IPS-NIHi7 (cell line): ENCODE measurements around the gene MAPT.

ENCODE experiments used
- DNase-seq: peaks from one replicate; pipeline ENCODE4 v3.0.0; 2012; ENCODE audit warnings: mixed read lengths; ENCODE audit errors: extremely low spot score

Gene MAPT

DNA sequence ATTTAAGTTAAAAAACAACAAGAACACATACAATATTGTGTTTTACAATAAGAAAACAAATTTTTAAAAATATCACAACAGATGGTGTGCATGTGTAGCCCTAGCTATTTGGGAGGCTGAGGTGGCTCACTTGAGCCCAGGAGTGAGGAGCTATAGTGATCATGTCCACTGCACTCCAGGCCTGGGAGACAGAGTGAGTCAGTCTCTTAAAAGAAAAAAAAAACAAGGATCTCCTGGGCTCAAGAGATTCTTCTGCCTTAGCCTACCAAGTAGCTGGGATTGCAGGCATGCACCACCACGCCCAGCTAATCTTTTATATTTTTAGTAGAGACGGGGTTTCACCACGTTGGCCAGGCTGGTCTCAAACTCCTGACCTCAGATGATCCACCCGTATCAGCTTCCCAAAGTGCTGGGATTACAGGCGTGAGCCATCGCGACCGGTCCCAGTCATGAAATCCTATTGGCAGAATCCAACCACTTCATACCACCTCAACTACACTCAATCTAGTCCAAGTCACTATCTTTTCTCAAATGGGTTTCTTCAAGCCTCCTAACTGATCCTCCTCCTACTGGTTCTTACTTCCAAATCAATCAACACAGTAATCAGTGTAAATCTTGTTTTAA lies 159.7 kb downstream of the MAPT start:
- DNase-seq, result no peak

DNA sequence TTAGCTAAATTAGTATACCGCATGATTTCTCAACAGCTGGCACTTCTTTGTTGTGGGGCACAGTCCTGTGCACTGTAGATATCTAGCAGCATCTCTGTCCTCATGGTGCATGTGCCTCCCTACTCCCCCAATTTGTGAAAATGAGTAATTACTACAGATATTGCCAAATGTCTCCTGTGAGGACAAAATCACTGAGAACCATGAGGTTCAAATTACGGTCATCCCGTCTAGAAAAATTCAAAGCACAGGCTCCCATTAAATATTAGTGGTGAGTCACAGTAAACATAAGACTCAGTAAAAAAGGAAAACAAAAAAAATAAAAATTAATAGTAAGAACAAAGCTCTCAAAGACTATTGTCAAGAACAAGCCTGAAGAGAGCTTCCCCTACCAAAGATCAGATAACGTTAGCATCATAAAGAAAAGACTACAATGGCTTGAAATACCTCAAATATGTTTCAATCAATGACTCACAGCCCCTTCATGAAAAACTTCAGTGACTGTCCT lies 162.5 kb downstream of the MAPT start:
- DNase-seq, result no peak

DNA sequence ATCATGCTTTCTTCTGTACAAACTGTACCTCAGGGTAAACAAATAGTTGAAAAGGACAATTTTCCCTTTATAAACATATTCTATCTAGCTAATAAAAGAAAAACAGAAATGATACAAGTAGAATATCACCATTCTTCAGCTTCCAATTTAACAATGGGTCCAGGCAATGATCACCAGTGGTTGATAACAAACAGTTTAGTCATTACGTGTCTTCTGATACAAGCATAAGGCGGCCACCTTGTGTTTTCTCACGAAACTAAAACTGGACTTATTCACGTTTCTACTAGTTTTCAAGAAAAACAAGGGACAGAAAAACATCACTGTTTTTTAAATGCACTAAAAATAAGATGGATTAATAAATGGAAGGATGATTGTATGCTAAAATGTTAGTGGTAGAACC lies 163.0 kb downstream of the MAPT start:
- DNase-seq, result no peak

DNA sequence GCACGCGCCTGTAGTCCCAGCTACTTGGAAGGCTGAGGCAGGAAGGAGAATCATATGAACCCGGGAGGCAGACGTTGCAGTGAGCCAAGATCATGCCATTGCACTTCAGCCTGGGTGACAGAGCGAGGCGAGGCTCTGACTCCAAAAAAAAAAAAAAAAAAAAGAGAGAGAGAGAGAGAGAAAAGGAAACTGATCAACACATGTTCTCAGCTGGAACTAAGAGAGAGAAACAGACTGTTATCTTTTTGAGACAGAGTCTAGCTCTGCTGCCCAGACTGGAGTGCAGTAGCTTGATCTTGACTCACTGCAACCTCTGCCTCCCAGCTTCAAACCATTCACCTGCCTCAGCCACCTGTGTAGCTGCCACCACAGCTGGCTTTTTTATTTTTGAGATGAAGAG lies 165.1 kb downstream of the MAPT start:
- DNase-seq, result no peak

DNA sequence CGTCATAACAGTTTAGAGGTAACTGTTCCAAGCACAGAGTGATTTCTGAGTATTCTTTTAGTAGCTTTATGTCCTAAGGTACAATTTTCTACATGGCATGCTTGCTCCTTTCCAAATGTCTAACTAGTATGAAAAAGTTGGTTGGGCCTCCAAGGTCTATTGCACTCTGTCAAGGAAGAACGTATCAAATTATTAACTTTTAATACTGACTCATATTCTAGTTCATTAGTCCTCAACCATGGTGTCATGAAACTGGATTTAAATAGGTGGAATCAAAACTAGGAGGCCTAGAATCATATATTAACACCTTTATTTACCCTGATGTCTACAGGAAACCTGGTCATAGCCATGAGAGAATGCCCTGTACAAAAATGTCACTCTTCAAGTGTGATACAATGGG lies 166.1 kb downstream of the MAPT start:
- DNase-seq, result no peak

DNA sequence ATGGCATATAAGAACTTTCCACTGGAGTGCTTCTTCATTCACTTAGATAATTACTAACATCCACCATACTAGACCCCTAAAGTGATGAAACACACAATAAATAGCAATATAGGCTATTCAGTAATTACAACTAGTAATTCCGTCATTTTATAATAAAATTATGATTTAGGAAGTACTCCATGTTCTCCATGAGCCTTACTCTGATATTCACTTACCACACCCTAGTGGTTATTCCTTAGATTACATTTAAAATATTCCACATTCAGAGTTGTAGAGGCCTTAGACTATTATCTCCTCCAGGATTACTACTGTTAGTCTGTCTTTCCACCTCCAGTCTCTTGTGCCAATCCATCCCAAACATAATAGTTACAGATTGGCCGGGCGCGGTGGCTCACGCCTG lies 167.1 kb downstream of the MAPT start:
- peak; percentile 26 for DNase-seq

DNA sequence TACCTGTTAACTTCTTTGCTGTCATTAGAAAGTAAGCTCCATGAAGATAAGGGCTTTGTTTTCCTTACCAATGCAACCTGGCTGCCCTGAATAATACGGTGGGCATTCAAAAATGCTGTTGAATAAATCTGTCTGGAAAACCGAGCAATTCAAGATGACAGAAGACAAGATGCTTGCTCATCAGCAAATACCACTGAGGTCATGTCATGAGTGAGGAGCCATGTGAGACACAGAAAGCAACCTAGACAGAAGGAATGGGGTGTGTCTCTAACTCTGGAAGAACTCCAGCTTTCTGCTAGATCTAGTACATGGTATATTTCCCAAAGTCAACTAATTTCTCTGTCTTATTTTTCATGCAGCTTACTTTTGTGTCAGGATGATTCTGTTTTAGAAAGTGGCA lies 168.9 kb downstream of the MAPT start:
- no peak for DNase-seq

DNA sequence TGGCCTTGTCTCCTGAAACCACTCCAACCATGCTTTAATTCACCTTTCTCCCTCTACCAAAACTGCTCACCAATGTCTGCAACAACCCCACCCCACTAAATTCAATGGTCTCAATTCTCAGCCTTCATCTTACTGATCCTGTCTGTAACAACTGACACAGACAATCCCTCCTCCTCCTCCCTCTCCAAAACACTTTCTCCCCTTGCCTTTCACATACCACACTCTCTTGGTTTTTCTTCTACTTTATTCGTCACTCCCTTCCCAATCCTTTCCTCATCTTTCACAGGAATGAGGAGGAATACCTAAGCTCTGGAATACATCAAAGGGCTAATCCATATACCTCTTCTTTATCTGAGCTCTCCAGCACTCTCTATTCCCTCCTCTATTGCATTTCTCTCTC lies 170.1 kb downstream of the MAPT start:
- DNase-seq, result no peak

DNA sequence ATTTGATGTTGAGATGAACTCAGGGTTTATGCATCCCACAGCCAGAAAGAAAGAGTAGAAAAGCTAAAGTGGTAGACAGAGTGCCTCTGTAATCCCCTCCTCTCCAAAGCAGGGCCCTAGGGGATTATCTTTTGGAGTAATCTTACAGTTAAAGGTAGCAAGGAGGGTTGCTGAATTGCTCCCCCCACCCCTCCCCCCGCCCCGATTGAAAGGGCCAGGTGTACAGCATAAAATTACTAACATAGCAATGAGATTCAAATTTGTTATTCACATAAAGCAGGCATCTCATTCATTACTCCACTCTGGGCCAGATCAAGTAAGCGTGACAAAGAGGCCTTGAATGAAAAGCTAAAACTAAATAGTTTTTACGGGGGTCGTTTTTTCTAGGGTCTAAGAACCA lies 177.4 kb downstream of the MAPT start:
- no peak for DNase-seq

DNA sequence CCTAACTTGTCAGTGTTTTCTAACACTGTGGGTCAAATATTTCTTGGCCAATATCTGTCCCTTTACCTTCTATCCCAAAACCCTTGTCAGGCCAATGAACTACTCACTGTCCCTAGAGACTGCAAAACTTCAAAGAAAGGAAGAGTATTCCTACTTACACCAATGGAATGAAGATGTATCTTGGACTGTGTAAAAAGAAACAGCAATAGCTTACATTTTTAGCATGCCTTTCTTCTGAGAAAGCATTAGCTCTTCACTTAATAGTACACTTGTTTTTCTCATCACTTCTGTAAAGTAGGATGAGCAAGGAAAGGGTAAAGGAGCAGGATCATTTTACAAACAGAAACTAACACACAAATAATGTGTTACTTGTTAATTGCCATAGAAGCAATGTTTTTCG lies 178.6 kb downstream of the MAPT start:
- no peak for DNase-seq

DNA sequence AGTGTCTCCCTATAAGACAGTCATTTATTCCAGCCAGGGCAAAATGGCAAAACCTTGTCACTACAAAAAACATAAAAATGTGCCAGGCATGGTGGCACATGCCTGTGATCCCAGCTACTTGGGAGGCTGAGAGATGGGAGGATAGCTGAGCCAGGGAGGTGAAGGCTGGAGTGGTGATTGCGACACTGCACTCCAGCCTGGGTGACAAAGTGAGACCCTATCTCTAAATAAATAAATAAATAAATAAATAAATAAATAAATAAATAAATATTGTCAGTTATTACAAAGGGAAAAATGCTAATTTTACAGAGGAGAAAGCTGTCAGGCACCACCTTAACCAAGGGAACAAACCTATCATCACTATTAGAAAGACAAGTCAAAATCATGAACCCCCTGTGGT lies 180.2 kb downstream of the MAPT start:
- no peak for DNase-seq
